A673 (cell line): Measurements from ENCODE around the gene PLIN3. TPM values are rescaled to one million over a fixed set of nuclear protein-coding genes. Genes with fewer than 3 reads are reported as not detected.
"Not testable (repeated sequence)": the region's sequence is repeated elsewhere in the genome, so short reads cannot be mapped to it uniquely, and the experiment has no call there.

ENCODE experiments used
- BruUV-seq: library from RNA; stranded (reverse); fragments of 400-500 nt; replicated peaks from 2 replicates; lab custom pipeline; 2021; lab: Mats Ljungman, UMichigan
- CTCF ChIA-PET: fragments of 300-600 bp; sonication (Branson Sonifier 250); formaldehyde crosslinking; loops from one replicate; lab custom pipeline; 2022; ENCODE audit warnings: antibody characterized with exemption; lab: Charles Lee
- POLR2A ChIA-PET: fragments of 300-600 bp; sonication (Branson Sonifier 250); formaldehyde crosslinking; loops from one replicate; lab custom pipeline; 2022; ENCODE audit warnings: antibody characterized with exemption; ENCODE audit not compliant: low non-redundant PET; lab: Charles Lee
- DNase-seq: peaks from one replicate; pipeline ENCODE4 v3.0.0-alpha.2; 2015; ENCODE audit warnings: low spot score
- H3K27ac ChIP-seq: fragments of 200-600 bp; sonication (generic); 2 replicates; pipeline ENCODE4 v1.5.1; 2016; ENCODE audit warnings: mixed run types, low read depth, mild to moderate bottlenecking, mixed read lengths, antibody characterized with exemption, low read length; ENCODE audit not compliant: poor library complexity, severe bottlenecking
- H3K27me3 ChIP-seq: fragments of 200-600 bp; sonication (generic); replicated peaks from 2 replicates; pipeline ENCODE4 v1.6.1; 2017; ENCODE audit warnings: mixed run types, low read depth, mild to moderate bottlenecking, mixed read lengths, antibody characterized with exemption, low read length; ENCODE audit not compliant: insufficient read depth, poor library complexity
- H3K36me3 ChIP-seq: fragments of 200-600 bp; sonication (generic); 2 replicates; pipeline ENCODE4 v1.6.1; 2016; ENCODE audit warnings: mixed run types, mild to moderate bottlenecking, mixed read lengths, antibody characterized with exemption, low read length; ENCODE audit not compliant: insufficient read depth, poor library complexity, severe bottlenecking
- H3K4me1 ChIP-seq: fragments of 200-600 bp; sonication (generic); 2 replicates; pipeline ENCODE4 v1.6.1; 2017; ENCODE audit warnings: mixed run types, mild to moderate bottlenecking, mixed read lengths, antibody characterized with exemption, low read length; ENCODE audit not compliant: insufficient read depth, poor library complexity, severe bottlenecking
- H3K4me3 ChIP-seq: fragments of 200-600 bp; sonication (generic); 2 replicates; pipeline ENCODE4 v1.5.1; 2016; ENCODE audit warnings: low read depth, mixed run types, mild to moderate bottlenecking, mixed read lengths, low read length; ENCODE audit not compliant: poor library complexity, severe bottlenecking
- H3K9me3 ChIP-seq: fragments of 200-600 bp; sonication (generic); 2 replicates; pipeline ENCODE4 v1.6.1; 2016; ENCODE audit warnings: mixed run types, low read depth, mild to moderate bottlenecking, mixed read lengths, antibody characterized with exemption, low read length; ENCODE audit not compliant: poor library complexity, severe bottlenecking
- CTCF ChIP-seq: fragments of 300-800, 200-600 bp; sonication (generic); conservative IDR thresholded peaks from 2 replicates; pipeline ENCODE4 v1.5.1; 2017; ENCODE audit warnings: low read depth, mild to moderate bottlenecking, antibody characterized with exemption, low read length, moderate library complexity, mixed read lengths
- EZH2 ChIP-seq: fragments of 200-600 bp; sonication (generic); IDR thresholded peaks from 2 replicates; pipeline ENCODE4 v1.6.1; 2017; ENCODE audit warnings: borderline replicate concordance, low read depth, mild to moderate bottlenecking, mixed read lengths, antibody characterized with exemption, low read length; ENCODE audit not compliant: poor library complexity, severe bottlenecking
- intact Hi-C: fragments of 100-400 bp; cut with micrococcal nuclease; formaldehyde crosslinking; loops from one replicate; pipeline ENCODE4 v1.10.0; 2022; ENCODE audit not compliant: unreplicated experiment
- total RNA-seq: library from RNA; stranded (reverse); gene quantifications from 2 replicates; pipeline ENCODE4 v1.2.3, GENCODE V29; 2021

Gene PLIN3
- total RNA-seq, 1 experiment from 2014 or later = 30.6 TPM

- no peaks in the 10 kb centered on the region for H3K9me3 ChIP-seq
- peaks cover 4% of the 10 kb centered on the region for H3K36me3 ChIP-seq
- no peaks in the 10 kb centered on the region for H3K27me3 ChIP-seq
- BruUV-seq = no TSS peak
- peaks cover 5% of the 10 kb centered on the region for H3K4me1 ChIP-seq
- no peak overlapping the region for H3K4me3 ChIP-seq
- intact Hi-C loops = loop anchor here (2.0 kb wide), 1 partner anchor 99 kb away; no protein-coding TSS in a partner anchor
- POLR2A ChIA-PET = no interaction called here
- peak; percentile 74 for DNase-seq
- H3K27ac ChIP-seq = no peak overlapping the region
- CTCF ChIA-PET = interaction anchor here (0.6 to 3.2 kb wide), 3 partner anchors 39 to 552 kb away, joined by 3 to 43 read pairs (median 7); no protein-coding TSS in a partner anchor
- peak; percentile 94 for TF ChIP-seq CTCF
- no peak for TF ChIP-seq EZH2
Measured at GRCh38 chr19:4811328-4812131, 55.9 kb downstream of the PLIN3 start.

GRCh38 chr19:4807188-4807587 is 60.3 kb downstream of the PLIN3 start:
- no TSS peak for BruUV-seq
- TF ChIP-seq EZH2 = no peak
- TF ChIP-seq CTCF = no peak
- CTCF ChIA-PET = interaction anchor here (1.4 kb wide), 1 partner anchor 16 kb away, joined by 9 read pairs; the partner anchor contains the start of gene FEM1A
- no peak overlapping the region for H3K27ac ChIP-seq
- intact Hi-C loops = no loop called here
- H3K27me3 ChIP-seq = no peaks in the 10 kb centered on the region
- no peaks in the 10 kb centered on the region for H3K9me3 ChIP-seq
- no peaks in the 10 kb centered on the region for H3K36me3 ChIP-seq
- H3K4me3 ChIP-seq = no peak overlapping the region
- no peaks in the 10 kb centered on the region for H3K4me1 ChIP-seq
- no peak for DNase-seq
- POLR2A ChIA-PET = no interaction called here

- no peak overlapping the region for H3K4me3 ChIP-seq
- ChIA-PET POLR2A (no interaction called here), CTCF (interaction anchor here (0.6 to 1.4 kb wide), 2 partner anchors 15 to 107 kb away, joined by 5 to 9 read pairs; partner anchors contain the start of gene FEM1A)
- H3K4me1 ChIP-seq = no peaks in the 10 kb centered on the region
- DNase-seq = no peak
- no peaks in the 10 kb centered on the region for H3K9me3 ChIP-seq
- intact Hi-C loops = no loop called here
- H3K36me3 ChIP-seq = no peaks in the 10 kb centered on the region
- BruUV-seq = no TSS peak
- TF ChIP-seq CTCF (no peak), EZH2 (no peak)
- no peaks in the 10 kb centered on the region for H3K27me3 ChIP-seq
- no peak overlapping the region for H3K27ac ChIP-seq
Measured at GRCh38 chr19:4806384-4806783, 61.1 kb downstream of the PLIN3 start.

- intact Hi-C loops, H3K27ac ChIP-seq, BruUV-seq, H3K4me1 ChIP-seq, H3K27me3 ChIP-seq, H3K4me3 ChIP-seq, H3K36me3 ChIP-seq, DNase-seq, H3K9me3 ChIP-seq: not testable (repeated sequence)
- ChIA-PET POLR2A (interaction anchor here (0.6 kb wide), 1 partner anchor 474 kb away, joined by 4 read pairs; no protein-coding TSS in a partner anchor), CTCF (interaction anchor here (0.6 to 1.3 kb wide), 3 partner anchors 14 to 68 kb away, joined by 3 to 6 read pairs (median 4); partner anchors contain the start of gene FEM1A)
Measured at GRCh38 chr19:4805140-4805539, 62.3 kb downstream of the PLIN3 start.
